AML-193 (cell line): ENCODE results near the gene PTPRK.

Experiments used
- DNase-seq, 2 experiments: peaks; one replicate each; lab custom pipeline; 2025; lab: John Stamatoyannopoulos, UW

Gene PTPRK

GRCh38 chr6:128515550-128516513, 4.6 kb downstream of the PTPRK start:
- no peak for DNase-seq

GRCh38 chr6:128513878-128514277, 6.5 kb downstream of the PTPRK start:
- DNase-seq = no peak

GRCh38 chr6:128512296-128512695, 8.1 kb downstream of the PTPRK start:
- no peak for DNase-seq

GRCh38 chr6:128511506-128511905, 8.9 kb downstream of the PTPRK start:
- no peak for DNase-seq

GRCh38 chr6:128509709-128510108, 10.7 kb downstream of the PTPRK start:
- DNase-seq = no peak

- DNase-seq = no peak
These were observed 11.7 kb downstream of the PTPRK start for GRCh38 chr6:128508588-128509296.

GRCh38 chr6:128507337-128508310, 12.8 kb downstream of the PTPRK start:
- no peak for DNase-seq

GRCh38 chr6:128505603-128506002, 14.8 kb downstream of the PTPRK start:
- no peak for DNase-seq

- no peak for DNase-seq
These were observed 16.3 kb downstream of the PTPRK start for GRCh38 chr6:128504003-128504654.

- no peak for DNase-seq
These were observed 19.4 kb downstream of the PTPRK start for GRCh38 chr6:128500749-128501600.

- no peak for DNase-seq
These were observed 20.4 kb downstream of the PTPRK start for GRCh38 chr6:128500014-128500413.

GRCh38 chr6:128499079-128499731, 21.2 kb downstream of the PTPRK start:
- no peak for DNase-seq

- no peak for DNase-seq
These were observed 22.2 kb downstream of the PTPRK start for GRCh38 chr6:128498234-128498633.

GRCh38 chr6:128495536-128496333, 24.7 kb downstream of the PTPRK start:
- no peak for DNase-seq

- DNase-seq = no peak
These were observed 26.0 kb downstream of the PTPRK start for GRCh38 chr6:128494440-128494839.

GRCh38 chr6:128493877-128494276, 26.5 kb downstream of the PTPRK start:
- no peak for DNase-seq

- DNase-seq = no peak
These were observed 28.0 kb downstream of the PTPRK start for GRCh38 chr6:128492386-128492785.

- DNase-seq = no peak
These were observed 28.7 kb downstream of the PTPRK start for GRCh38 chr6:128491610-128492206.
